IPS DF 19.7 (cell line): Measurements from ENCODE around the gene ADAM19.
"Not testable (repeated sequence)": the region's sequence is repeated elsewhere in the genome, so short reads cannot be mapped to it uniquely, and the experiment has no call there.

Experiments used
- DNase-seq: peaks from one replicate; pipeline ENCODE4 v3.0.0-alpha.2; 2013; ENCODE audit warnings: low read depth, low spot score

The ADAM19 gene

DNA sequence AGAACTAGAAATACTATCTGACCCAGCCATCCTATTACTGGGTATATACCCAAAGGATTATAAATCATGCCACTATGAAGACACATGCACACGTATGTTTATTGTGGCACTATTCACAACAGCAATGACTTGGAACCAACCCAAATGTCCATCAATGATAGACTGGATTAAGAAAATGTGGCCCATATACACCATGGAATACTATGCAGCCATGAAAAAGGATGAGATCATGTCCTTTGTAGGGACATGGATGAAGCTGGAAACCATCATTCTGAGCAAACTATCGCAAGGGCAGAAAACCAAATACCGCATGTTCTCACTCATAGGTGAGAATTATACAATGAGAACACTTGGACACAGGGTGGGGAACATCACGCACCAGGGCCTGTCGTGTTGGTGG, 145.7 kb downstream of the ADAM19 start:
- DNase-seq, result not testable (repeated sequence)
